GM12801 (cell line): ENCODE data around the gene VSIR.

ENCODE experiments used
- TF ChIP-seq, protein P1 (sequence below): IDR thresholded peaks from one replicate; pipeline ENCODE4 v1.5.1; 2011; ENCODE audit warnings: control low read depth; ENCODE audit not compliant: insufficient read length; ENCODE audit errors: extremely low read depth

Gene VSIR

DNA sequence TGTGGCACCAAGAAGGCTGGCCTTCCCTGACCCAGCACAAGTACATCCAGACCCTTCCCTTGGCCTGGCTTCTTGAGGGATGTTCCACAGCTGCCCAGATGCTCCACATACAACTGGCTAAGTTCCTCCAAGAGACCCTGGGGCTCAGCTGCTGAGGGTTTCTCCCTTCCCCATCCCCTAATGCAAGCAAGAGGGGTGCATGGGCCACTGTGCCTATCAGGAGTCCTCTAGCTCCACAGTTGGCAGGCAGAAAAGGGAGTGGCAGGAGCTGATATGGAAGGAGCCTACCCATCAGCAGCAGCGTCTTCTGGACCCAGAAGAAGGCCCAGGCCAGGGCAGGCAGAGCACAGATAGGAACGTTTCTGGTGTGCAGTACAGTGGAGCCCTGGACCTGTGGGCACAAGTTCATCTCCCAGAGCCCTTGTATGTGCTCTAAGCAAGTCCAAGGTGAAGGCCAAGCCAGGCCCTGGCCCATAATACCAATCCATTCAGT lies 26.2 kb downstream of the VSIR start:
- TF ChIP-seq, protein P1, sequence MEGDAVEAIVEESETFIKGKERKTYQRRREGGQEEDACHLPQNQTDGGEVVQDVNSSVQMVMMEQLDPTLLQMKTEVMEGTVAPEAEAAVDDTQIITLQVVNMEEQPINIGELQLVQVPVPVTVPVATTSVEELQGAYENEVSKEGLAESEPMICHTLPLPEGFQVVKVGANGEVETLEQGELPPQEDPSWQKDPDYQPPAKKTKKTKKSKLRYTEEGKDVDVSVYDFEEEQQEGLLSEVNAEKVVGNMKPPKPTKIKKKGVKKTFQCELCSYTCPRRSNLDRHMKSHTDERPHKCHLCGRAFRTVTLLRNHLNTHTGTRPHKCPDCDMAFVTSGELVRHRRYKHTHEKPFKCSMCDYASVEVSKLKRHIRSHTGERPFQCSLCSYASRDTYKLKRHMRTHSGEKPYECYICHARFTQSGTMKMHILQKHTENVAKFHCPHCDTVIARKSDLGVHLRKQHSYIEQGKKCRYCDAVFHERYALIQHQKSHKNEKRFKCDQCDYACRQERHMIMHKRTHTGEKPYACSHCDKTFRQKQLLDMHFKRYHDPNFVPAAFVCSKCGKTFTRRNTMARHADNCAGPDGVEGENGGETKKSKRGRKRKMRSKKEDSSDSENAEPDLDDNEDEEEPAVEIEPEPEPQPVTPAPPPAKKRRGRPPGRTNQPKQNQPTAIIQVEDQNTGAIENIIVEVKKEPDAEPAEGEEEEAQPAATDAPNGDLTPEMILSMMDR = no peak

DNA sequence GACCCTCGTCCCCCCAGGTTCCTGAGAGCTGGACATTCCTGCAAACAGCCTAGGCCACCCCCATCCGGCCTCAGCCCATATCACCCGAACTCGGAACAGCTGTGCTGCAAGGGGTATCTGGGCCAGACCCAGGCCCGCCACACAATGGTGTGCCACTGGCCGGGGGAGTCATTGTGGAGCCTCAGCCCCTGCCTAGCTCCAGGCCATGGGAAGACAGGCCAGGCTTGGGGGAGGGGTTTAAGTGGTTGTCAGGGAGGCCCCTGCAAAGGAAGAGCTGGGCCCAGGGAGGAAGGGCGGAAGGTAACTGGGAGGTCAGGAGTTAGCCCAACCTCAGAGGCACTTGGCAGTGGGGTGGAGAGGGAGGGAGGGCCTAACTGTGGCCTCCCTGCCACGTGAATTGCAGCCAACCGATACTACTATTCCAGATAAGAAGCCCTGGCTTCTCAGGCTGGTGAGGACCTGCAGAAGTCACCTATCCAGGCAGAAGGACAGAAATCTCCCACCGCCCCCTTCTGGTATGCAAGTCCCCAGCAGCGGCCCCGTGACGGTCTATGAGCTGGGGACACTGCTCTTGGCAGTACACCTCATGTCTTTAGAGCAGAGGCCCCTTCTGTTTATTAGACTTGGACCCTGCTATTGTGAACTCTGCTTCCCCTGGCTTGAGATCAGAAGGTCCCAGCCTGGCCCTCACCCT lies 26.8 kb downstream of the VSIR start:
- TF ChIP-seq, protein P1 = no peak

DNA sequence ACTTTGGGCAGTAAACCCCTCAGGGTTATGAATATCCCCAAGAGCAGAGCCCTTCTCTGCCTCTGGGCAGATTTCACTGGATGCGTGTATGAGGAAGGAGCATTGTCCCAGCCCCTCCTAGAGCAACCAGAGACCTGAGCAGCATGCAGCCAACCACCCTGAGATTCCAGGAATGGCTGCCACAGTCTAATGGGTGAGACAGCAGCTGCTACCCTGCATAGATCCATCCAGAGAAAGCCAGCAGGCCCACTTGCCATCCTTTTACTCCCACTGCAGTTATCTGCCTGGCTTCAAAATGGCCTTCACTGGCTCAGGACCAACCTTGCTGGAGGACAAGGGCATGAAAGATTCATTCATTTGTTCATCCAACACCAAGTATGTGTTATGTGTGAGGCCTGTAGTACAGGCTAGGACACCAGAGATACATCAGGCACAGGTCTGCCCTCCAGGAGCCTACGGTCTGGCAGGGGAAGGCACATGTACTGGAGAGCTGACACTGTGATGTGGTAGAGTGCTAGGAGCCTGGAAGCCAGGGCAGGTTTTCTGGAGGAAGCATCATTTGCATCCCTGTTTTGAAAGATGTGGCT lies 27.6 kb downstream of the VSIR start:
- TF ChIP-seq, protein P1 = no peak

GRCh38 chr10:71744897-71745663 lies 28.2 kb downstream of the VSIR start:
- TF ChIP-seq, protein P1 = no peak

DNA sequence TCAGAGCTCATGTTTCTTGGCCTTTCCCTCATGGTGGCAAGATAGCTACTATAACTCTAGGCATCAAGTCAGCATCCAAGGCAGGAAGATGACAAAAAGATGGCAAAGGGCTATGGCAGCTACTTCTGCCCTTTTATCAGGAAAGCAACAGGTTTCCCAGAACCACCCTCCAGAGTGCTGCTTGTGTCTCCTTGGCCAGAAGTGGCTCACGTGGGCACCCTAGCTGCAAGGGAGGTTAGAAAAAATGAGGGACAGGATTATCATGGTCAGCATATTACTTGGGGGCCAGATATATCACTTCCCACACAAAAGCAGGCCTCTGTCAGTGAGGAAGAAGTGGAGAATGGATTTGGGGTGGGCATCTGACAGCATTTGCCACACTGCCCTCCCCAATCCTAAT lies 29.5 kb downstream of the VSIR start:
- TF ChIP-seq, protein P1 = no peak

DNA sequence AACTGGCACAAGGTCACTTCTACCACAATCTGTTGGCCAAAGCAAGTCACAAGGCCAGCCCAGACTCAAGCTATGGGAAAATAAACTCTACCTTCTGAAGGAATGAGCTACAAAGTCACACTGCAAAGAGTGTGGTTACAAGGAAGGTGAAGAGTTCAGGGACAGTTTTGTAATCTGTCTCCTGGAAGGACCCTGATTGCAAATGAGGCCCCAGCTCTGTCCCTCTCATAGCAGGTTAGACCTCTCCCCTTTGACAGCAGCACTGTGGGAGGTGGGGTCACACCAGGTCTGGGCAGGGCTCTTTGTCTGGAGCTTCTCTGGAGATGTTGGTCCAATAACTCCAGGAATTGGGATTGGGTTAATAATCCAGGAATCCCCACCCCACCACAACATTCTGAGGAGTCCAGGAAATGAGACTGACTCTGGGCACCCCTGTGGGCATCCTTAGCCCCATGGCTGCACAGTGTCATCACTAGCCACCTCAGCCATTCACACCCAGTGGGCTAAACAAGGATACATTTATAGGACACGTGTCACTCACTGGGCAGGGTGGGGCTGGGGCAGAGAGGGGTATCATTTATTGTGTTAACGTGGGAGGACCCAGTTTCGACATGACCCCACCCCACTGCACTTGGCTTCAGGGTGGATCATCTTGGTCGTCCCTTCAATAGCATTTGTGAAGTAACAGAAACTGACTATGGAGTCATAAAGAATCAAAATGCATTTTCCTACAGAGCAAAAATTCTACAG lies 30.1 kb downstream of the VSIR start:
- TF ChIP-seq, protein P1 = no peak
